RPMI8226 (cell line): Measurements from ENCODE around the gene TMEM51.

Experiments used
- DNase-seq: peaks from one replicate; pipeline ENCODE4 v3.0.0-alpha.2; 2015

Gene TMEM51

DNA sequence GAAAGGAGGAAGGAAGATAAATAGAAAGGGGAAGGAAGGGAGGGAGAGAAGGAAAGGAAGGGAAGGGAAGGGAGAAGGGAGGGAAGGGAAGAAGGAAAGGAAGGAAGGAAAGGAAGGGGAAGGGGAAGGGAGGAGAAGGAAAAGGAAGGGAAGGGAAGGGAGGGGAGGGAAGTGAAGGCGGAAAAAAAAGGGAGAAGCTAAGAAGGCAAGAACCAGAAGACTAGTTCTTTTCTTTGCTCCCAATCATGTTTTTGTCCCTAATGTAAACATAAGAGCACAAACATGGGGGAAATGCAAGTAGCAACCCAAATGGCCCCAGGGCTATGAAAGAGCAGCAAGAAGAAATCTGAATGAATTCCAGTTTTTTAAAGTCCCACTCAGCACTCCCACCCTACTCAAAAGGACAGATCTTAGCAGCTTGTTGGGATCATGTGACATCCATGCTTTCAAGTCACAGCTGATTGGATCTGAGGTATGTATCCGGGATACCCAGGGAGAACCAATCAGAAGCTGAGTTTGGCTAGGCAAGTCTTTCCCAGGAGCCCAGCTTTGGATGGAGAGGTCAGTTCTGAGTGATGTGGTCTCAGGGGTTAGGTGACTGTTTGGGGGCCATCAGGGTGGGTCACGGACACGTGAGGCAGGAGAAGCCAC, 69.2 kb downstream of the TMEM51 start:
- DNase-seq, result no peak

DNA sequence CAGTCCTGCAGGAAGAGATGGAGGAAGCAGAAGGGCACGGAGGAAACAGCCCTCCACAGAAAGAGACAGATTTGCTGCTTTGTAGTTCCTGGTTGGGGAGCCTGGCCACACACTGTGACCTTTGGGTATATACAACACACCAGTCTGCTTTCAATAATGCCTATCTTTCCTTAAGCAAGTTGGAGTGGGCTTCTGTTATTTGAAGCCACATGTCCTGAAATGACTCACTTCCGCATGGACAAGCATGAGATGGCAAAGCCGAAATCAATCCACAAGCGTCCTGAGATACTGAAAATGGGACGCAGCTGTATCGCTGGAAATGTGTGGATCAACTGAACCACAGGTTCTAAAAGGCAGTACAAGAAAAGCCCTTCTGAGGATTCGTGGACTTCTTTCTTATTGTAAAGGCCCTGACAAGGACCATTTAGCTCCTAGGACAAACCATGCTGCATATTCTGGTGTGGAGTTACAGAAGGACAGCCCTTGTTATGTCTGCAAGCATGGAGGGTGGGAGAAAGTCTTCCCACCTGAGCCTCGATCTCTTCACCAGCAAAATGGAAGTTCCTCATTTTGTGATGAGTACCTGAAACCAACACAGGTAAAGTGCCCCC, 70.8 kb downstream of the TMEM51 start:
- no peak for DNase-seq

GRCh38 chr1:15224974-15225373, 71.4 kb downstream of the TMEM51 start:
- no peak for DNase-seq

DNA sequence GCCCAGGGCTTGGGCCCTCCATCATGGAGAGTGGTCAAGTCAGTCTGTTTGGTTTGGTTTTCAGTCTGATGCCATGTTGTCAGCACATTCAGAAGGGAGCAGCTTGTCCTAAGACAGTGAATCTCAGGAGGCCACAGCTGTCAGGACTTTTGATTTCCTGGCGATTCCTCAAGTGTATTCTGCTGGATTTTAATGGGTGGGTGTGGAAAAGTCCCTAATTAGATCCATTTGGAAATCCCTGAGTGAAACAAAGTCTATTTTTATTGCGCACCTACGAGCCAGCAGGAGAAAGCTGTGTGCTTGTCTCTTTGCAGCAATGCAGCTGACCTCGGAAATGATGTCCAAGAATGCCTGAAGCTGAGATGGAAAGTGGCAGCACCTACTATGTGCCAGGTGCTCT, 71.9 kb downstream of the TMEM51 start:
- no peak for DNase-seq

- no peak for DNase-seq
These were observed 73.1 kb downstream of the TMEM51 start for GRCh38 chr1:15226388-15227255.

DNA sequence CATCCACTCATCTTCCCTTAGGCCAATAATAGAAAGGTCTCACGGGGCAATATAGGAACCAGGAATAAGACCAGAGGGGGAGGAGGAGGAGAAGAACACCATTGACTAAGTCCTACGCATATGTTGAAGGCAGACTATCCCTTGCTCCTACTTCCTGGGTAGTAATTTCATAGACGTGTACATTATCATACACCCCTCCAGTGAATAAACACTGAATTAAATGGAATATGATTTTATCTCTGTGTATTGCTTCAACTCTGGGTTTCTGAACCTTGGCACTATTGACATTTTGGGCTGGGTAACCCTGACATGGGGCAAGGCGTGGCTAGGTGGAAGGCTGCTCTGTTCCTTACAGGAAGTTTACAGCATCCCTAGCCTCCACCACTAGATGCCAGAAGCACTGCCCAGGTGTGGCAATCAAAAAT, 76.2 kb downstream of the TMEM51 start:
- DNase-seq, result no peak

- no peak for DNase-seq
These were observed 78.2 kb downstream of the TMEM51 start for GRCh38 chr1:15231714-15232201.

GRCh38 chr1:15233689-15234088, 80.1 kb downstream of the TMEM51 start:
- DNase-seq, result no peak

- no peak for DNase-seq
These were observed 82.8 kb downstream of the TMEM51 start for GRCh38 chr1:15236321-15236721.

DNA sequence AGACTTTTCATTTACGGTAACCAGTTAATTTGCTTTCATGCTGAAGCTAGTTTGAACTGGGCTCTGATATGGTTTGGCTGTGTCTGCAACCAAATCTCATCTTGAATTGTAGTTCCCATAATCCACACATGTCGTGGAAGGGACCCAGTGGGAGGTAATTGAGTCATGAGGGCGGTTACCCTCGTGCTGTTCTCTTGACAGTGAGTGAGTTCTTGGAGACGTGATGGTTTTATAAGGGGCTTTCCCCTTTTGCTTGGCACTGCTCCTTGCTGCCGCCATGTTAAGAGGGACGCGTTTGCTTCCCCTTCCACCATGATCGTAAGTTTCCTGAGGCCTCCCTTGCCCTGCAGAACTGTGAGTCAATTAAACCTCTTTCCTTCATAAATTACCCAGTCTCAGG, 83.2 kb downstream of the TMEM51 start:
- no peak for DNase-seq

GRCh38 chr1:15238789-15239188, 85.2 kb downstream of the TMEM51 start:
- DNase-seq, result no peak

DNA sequence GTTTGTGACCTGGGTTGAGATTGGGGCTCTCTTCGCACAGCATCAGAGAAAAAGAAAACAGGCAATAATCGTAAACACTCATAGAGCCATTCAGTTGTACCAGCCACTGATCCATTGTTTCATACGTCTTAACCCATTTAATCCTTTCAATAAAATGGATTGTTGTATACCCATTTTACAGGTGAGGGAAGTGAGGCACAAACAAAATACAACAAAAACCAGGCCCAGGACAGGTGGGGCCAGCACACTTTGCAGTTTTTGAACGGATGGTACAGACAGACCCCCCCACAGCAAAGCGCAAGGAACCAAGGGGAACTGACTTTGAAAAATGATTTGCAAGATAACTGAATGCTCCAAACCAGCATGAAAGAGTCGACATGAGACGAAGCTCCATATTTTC, 89.2 kb downstream of the TMEM51 start:
- DNase-seq, result no peak

GRCh38 chr1:15243275-15244043, 89.9 kb downstream of the TMEM51 start:
- DNase-seq, result no peak

DNA sequence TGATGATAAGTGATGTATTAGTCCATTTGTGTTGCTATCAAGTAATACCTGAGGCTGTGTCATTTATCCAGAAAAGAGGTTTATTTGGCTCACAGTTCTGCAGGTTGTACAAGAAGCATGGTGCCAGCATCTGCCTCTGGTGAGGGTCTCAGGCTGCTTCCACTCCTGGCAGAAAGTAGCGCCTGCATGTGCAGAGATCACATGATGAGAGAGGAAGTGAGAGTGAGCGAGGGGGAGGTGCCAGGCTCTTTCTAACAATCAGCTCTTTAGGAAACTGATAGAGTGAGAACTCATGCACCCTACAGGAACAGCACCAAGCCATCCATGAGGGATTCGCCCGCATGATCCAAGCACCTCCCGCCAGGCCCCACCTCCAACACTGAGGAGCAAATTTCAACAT, 91.3 kb downstream of the TMEM51 start:
- peak; percentile 23 for DNase-seq

DNA sequence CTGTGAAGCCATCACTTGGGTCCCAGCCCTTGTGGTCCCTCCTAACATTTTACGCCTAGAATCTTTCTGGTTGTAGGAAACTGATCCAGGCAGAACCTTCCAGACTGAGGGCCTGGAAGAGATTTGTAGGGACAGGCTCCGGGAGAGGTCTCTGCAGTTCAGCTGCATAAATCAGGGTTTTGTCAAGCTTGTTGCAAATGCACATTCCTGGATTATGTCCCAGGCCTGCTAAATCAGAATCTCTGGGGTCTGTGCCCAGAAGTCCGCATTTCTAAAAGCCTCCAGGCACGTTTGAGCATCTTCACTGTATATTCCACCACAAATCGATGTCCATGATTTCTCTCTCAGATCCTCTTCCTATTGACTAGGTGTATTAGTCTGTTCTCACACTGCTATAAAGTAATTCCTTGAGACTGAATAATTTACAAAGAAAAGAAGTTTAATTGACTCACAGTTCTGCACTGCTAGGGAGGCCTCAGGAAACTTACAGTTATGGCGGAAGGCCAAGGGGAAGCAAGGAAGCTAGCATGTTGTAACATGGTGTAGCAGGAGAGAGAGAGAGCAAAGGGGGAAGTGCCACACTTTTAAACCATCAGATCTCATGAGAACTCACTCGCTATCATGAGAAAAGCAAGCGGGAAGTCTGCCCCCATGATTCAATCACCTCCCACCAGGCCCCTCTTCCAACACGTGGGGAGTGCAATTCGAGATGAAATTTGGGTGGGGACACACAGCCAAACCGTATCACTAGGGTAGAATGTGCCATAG, 92.2 kb downstream of the TMEM51 start:
- no peak for DNase-seq

DNA sequence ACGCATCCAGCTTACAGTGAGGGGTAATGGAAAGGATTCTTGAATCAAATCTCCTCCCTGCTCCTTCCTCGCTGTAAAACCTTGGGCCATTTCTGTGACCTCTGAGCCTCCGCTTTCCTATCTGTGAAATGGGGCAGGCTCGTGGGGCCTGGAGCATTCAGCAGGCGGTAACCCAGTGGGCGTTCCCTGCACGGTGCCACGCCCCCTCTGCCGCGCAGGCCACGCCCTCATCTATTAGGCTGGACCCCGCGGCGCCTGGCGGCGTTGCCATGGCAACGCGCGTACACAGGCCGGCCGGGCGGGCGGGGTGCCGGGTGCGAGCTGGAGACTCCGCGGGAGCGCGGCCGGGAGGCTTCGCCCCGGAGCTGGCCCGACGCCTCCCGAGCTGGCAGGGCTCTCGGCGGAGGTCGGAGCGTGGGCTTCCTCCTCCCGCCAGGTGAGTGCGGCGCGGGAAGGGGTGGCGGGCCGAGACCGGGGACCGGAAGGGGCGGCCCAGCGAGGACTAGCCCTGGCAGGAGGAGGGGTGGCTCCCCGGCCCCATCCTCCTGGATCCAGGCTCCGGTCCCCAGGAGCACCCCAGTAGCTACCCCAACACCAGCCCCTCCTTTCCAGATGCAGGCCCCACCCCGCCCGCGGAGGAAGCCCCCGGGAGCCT, 93.5 kb downstream of the TMEM51 start, which contains the start of gene FHAD1:
FHAD1 (plus strand) TSS at position 264 of the 655 bp plus-strand sequence. CDS start 4,562 bp downstream, outside the sequence.
- peak; percentile 55 for DNase-seq

DNA sequence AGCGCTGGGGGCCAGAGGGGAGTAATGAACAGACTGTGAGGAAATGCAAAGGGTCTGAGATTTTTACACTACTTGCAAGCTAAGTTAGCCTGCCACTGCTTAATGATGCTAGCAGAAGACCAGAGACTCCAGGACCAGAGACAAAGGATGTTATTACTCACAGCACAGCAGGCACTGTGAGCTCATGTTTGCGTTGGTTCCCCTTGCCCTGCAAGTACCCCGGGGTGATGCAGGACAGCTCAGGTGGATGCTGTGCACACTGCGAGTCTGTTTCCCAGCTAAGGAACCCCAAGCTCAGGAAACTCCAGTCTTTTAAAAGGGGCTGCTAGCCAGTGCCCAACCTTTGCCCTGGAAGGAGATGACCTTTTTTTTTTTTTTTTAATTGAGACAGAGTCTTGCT, 94.7 kb downstream of the TMEM51 start:
- no peak for DNase-seq

- no peak for DNase-seq
These were observed 95.5 kb downstream of the TMEM51 start for GRCh38 chr1:15249081-15249480.

GRCh38 chr1:15251857-15252835, 98.6 kb downstream of the TMEM51 start:
- no peak for DNase-seq

DNA sequence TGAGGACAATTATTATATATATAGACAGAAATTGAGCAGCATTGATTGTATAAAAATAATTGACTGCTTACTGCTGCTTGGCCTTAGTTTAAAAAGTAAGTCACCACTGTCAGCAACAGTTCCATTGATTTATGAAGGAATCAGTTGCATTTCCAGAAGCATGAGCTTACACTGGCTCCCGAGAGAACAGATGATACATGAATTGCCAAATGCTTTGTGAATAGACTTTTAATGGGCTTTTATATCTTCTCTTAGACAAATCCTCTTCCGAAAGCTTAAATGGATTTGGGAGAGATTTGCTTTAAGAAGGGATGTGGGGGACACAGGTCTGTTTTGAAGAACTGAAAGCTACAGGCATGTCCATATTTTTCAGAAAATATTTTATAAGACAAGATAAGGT, 101.0 kb downstream of the TMEM51 start:
- DNase-seq, result no peak
